ENCODE results near the gene ZNF22.

ZNF22 gene

DNA sequence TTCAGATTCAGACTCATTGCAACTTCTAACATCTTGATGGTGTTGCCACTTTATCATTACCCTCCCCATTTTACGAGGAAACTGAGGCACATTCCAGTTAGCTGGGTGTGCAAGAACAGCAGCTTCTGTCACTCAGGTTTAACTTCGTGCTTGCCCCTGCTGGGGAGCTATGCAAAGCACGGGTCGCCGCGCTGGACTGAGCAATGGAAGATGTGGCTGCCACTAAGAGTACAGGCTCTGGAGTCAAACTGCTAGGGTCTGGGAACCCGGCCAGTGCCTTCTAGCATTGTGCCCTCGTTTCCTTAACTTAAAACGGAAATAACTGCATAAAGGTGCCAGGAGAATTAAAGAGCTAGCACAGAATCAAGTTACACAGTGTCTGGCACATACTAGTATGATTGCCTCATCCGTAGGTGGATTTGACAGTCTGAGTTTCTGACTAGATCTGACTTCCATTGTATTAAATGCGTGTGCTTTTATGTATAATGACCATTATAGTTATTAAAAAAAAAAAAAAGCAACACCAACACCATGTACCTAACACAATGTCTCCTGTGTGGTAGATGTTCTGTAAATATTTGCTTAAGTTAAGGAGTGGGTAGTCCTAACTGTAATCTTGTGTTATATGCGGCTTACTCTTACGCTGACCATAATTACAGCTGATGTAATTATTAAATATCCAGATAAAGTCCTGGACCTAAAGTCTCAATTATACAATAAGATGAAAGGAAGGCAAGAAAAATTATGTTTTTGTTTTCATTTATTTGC is 842 bp downstream of the ZNF22 start:
- no peak for DNase-seq (ENCODE audit: low read depth)
- TF ChIP-seq, protein P1, sequence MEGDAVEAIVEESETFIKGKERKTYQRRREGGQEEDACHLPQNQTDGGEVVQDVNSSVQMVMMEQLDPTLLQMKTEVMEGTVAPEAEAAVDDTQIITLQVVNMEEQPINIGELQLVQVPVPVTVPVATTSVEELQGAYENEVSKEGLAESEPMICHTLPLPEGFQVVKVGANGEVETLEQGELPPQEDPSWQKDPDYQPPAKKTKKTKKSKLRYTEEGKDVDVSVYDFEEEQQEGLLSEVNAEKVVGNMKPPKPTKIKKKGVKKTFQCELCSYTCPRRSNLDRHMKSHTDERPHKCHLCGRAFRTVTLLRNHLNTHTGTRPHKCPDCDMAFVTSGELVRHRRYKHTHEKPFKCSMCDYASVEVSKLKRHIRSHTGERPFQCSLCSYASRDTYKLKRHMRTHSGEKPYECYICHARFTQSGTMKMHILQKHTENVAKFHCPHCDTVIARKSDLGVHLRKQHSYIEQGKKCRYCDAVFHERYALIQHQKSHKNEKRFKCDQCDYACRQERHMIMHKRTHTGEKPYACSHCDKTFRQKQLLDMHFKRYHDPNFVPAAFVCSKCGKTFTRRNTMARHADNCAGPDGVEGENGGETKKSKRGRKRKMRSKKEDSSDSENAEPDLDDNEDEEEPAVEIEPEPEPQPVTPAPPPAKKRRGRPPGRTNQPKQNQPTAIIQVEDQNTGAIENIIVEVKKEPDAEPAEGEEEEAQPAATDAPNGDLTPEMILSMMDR (IDR thresholded peaks at IDR 0.05; ENCODE audit: low read depth, low read length, missing control alignments), result peak; percentile 25
- peak overlapping the region; percentile 53 for H3K4me3 ChIP-seq (ENCODE audit: low read depth, low read length)

DNA sequence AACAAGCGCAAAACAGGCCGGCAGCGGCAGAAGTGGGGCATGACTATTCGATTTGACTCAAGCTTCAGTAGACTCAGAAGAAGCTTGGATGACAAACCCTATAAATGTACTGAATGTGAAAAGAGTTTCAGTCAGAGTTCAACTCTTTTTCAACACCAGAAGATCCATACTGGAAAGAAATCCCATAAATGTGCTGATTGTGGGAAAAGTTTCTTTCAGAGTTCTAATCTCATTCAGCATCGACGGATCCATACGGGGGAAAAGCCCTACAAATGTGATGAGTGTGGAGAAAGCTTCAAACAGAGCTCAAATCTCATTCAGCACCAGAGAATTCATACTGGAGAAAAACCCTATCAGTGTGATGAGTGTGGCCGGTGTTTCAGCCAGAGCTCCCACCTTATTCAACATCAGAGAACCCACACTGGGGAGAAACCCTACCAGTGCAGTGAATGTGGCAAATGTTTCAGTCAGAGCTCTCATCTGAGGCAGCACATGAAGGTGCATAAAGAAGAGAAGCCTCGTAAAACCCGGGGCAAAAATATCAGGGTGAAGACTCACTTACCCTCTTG is 2.8 kb downstream of the ZNF22 start:
- DNase-seq (ENCODE audit: low read depth), result no peak
- in situ Hi-C loops (cut with HindIII; ENCODE audit: low sequenced_read_pairs), result loop anchor here (5.0 kb wide), 1 partner anchor 41 kb away; no protein-coding TSS in a partner anchor
- H3K4me3 ChIP-seq (ENCODE audit: low read depth, low read length), result no peak overlapping the region
- TF ChIP-seq, protein P1 (IDR thresholded peaks at IDR 0.05; ENCODE audit: low read depth, low read length, missing control alignments), result no peak

More for the DNA sequence above, 842 bp downstream of the ZNF22 start:
- in situ Hi-C loops (cut with HindIII; ENCODE audit: low sequenced_read_pairs), result loop anchor here (5.0 kb wide), 1 partner anchor 39 kb away; no protein-coding TSS in a partner anchor

DNA sequence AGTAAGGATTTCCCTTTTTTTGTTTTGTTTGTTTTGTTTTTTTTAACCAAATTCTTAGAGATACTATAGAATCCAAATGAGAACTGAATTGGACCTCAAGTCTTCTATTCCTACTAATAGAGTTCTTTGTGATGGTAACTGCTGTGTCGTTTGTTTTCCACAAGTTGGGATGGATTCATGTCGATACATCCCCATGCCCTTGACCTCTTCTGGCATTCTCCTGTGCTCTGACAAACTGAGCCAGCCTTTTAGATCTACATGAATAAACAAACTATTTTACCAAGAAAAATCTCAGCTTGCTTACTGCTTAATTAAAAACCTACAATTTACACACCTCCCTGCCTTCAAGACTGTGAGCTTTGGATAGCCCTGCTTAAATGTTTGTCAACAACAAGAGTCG is 3.9 kb downstream of the ZNF22 start:
- TF ChIP-seq, protein P1 (IDR thresholded peaks at IDR 0.05; ENCODE audit: low read depth, low read length, missing control alignments), result no peak
- in situ Hi-C loops (cut with HindIII; ENCODE audit: low sequenced_read_pairs), result loop anchor here (5.0 kb wide), 1 partner anchor 42 kb away; no protein-coding TSS in a partner anchor
- H3K4me3 ChIP-seq (ENCODE audit: low read depth, low read length), result no peak overlapping the region
- no peak for DNase-seq (ENCODE audit: low read depth)

DNA sequence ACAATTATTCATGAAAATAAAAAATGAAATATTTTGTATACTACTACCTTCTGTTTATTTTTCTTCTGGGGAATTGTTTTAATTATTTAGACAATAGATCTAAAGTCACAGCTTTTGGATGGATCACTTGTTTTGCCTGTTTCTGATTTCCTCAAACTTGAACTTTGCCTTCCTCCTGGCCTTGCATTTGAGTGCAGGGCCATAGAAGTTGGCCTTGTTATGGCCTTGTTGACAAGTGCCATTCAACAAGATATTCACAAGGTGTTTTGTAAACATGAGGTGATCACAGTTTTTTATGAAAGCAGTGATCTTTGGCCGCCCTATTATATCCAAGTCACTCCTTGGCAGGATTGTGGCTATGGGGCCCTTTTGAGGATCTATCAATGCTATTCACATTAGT is 4.6 kb downstream of the ZNF22 start:
- H3K4me3 ChIP-seq (ENCODE audit: low read depth, low read length), result no peak overlapping the region
- in situ Hi-C loops (cut with HindIII; ENCODE audit: low sequenced_read_pairs), result no loop called here
- no peak for DNase-seq (ENCODE audit: low read depth)
- TF ChIP-seq, protein P1 (IDR thresholded peaks at IDR 0.05; ENCODE audit: low read depth, low read length, missing control alignments), result no peak

DNA sequence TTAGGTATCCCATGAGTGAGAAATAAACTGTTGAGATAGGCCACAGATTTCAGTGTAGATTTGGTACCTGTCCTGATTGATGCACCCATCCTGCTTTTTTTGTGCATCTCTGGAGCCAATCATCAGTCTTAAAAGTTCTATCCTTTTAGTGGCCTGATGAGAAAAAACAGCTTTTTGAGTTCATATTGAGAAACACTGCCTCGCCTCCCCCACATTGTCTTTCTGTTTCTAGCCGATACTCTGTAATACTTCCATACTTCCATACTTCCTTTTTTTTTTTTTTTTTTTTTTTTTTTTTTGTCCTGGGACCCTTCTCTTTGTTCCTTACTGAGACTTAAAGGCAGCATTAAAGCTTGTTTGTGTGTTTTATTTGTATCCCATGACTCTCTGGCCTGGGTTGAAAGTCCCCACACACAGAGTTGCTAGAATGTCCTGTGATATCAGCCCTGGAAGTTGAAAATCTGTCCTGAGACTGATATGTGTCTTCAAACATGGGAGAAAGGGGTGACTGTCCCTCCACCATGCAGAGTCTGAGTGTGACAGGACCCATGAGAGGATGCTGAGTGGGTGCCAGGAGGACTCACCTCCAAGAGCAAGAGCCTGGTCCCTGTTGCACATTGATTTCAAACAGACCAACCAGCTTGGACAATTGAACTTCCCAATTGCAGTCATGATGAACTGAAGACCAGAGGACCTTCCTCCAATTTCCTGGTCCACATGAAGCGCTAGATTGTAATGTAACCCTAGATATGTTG is 5.7 kb downstream of the ZNF22 start:
- in situ Hi-C loops (cut with HindIII; ENCODE audit: low sequenced_read_pairs), result no loop called here
- DNase-seq (ENCODE audit: low read depth), result no peak

More for the DNA sequence above, 5.7 kb downstream of the ZNF22 start:
- TF ChIP-seq, protein P1 (IDR thresholded peaks at IDR 0.05; ENCODE audit: low read depth, low read length, missing control alignments), result no peak
- H3K4me3 ChIP-seq (ENCODE audit: low read depth, low read length), result no peak overlapping the region
